Activated naive CD8-positive, alpha-beta T cell treated with anti-CD3 and anti-CD28 coated beads, Interleukin-2, amount 50 U/mL, for 24 hours (primary cell): Measurements from ENCODE around the gene EDRF1.
"Not testable (repeated sequence)": the region's sequence is repeated elsewhere in the genome, so short reads cannot be mapped to it uniquely, and the experiment has no call there.

Experiments used
- ATAC-seq: fragments of 150-1000 bp; cut with Tn5 transposase; one replicate; pipeline ENCODE4 v1.10.0; 2021
- DNase-seq: peaks from one replicate; pipeline ENCODE4 v3.0.0; 2021
- H3K27ac Mint-ChIP-seq: one replicate; pipeline ENCODE4 v1.8.0; 2021; ENCODE audit warnings: mild to moderate bottlenecking, mixed read lengths
- H3K27me3 Mint-ChIP-seq: one replicate; pipeline ENCODE4 v1.8.0; 2021; ENCODE audit warnings: mixed read lengths
- H3K36me3 Mint-ChIP-seq: one replicate; pipeline ENCODE4 v1.8.0; 2021; ENCODE audit warnings: low read depth, mixed read lengths
- H3K4me1 Mint-ChIP-seq: one replicate; pipeline ENCODE4 v1.8.0; 2021; ENCODE audit warnings: mixed read lengths
- H3K4me3 Mint-ChIP-seq: one replicate; pipeline ENCODE4 v1.8.0; 2021; ENCODE audit warnings: mild to moderate bottlenecking, moderate library complexity, mixed read lengths
- H3K9me3 Mint-ChIP-seq: one replicate; pipeline ENCODE4 v1.8.0; 2021; ENCODE audit warnings: mixed read lengths

Gene EDRF1

GRCh38 chr10:125696884-125697283 is 22.6 kb upstream of the EDRF1 start:
- not testable (repeated sequence) for H3K27ac Mint-ChIP-seq, ATAC-seq

GRCh38 chr10:125698481-125698998 is 21.0 kb upstream of the EDRF1 start:
- no peak overlapping the region for H3K27ac Mint-ChIP-seq
- H3K4me3 Mint-ChIP-seq, result no peak overlapping the region
- no peaks in the 10 kb centered on the region for H3K36me3 Mint-ChIP-seq
- no peak for DNase-seq
- no peaks in the 10 kb centered on the region for H3K4me1 Mint-ChIP-seq
- H3K9me3 Mint-ChIP-seq, result peaks cover 4% of the 10 kb centered on the region
- H3K27me3 Mint-ChIP-seq, result no peaks in the 10 kb centered on the region
- ATAC-seq, result no peak

More at GRCh38 chr10:125696884-125697283, 22.6 kb upstream of the EDRF1 start:
- H3K9me3 Mint-ChIP-seq, DNase-seq, H3K4me1 Mint-ChIP-seq, H3K27me3 Mint-ChIP-seq, H3K36me3 Mint-ChIP-seq, H3K4me3 Mint-ChIP-seq: not testable (repeated sequence)

GRCh38 chr10:125699562-125700143 is 19.9 kb upstream of the EDRF1 start:
- DNase-seq, result no peak
- Mint-ChIP-seq H3K4me1 (no peaks in the 10 kb centered on the region), H3K4me3 (no peak overlapping the region)

GRCh38 chr10:125700355-125700911 is 19.1 kb upstream of the EDRF1 start:
- H3K27ac Mint-ChIP-seq, result no peak overlapping the region
- no peaks in the 10 kb centered on the region for H3K36me3 Mint-ChIP-seq
- ATAC-seq (no peak), DNase-seq (no peak)
- peaks cover 4% of the 10 kb centered on the region for H3K9me3 Mint-ChIP-seq
- no peak overlapping the region for H3K4me3 Mint-ChIP-seq
- no peaks in the 10 kb centered on the region for H3K27me3 Mint-ChIP-seq
- no peaks in the 10 kb centered on the region for H3K4me1 Mint-ChIP-seq

More at GRCh38 chr10:125699562-125700143, 19.9 kb upstream of the EDRF1 start:
- no peak for ATAC-seq
- H3K27me3 Mint-ChIP-seq, result no peaks in the 10 kb centered on the region
- no peaks in the 10 kb centered on the region for H3K36me3 Mint-ChIP-seq
- peaks cover 4% of the 10 kb centered on the region for H3K9me3 Mint-ChIP-seq
- H3K27ac Mint-ChIP-seq, result no peak overlapping the region

- Mint-ChIP-seq H3K9me3 (peaks cover 16% of the 10 kb centered on the region), H3K36me3 (no peaks in the 10 kb centered on the region), H3K4me3 (no peak overlapping the region), H3K27ac (no peak overlapping the region), H3K27me3 (no peaks in the 10 kb centered on the region), H3K4me1 (no peaks in the 10 kb centered on the region)
- DNase-seq (no peak), ATAC-seq (peak; percentile 59)
Observed at GRCh38 chr10:125707541-125708468, 11.7 kb upstream of the EDRF1 start.

- Mint-ChIP-seq H3K27ac (no peak overlapping the region), H3K4me1 (no peaks in the 10 kb centered on the region), H3K36me3 (no peaks in the 10 kb centered on the region), H3K9me3 (peaks cover 21% of the 10 kb centered on the region), H3K27me3 (no peaks in the 10 kb centered on the region), H3K4me3 (no peak overlapping the region)
- no peak for ATAC-seq
- DNase-seq, result no peak
Observed at GRCh38 chr10:125708971-125709503, 10.5 kb upstream of the EDRF1 start.

GRCh38 chr10:125709553-125710474 is 9.7 kb upstream of the EDRF1 start:
- Mint-ChIP-seq H3K36me3 (no peaks in the 10 kb centered on the region), H3K9me3 (peaks cover 21% of the 10 kb centered on the region), H3K27me3 (no peaks in the 10 kb centered on the region), H3K4me1 (no peaks in the 10 kb centered on the region), H3K4me3 (no peak overlapping the region), H3K27ac (no peak overlapping the region)
- DNase-seq (no peak), ATAC-seq (no peak)

GRCh38 chr10:125711110-125711750 is 8.3 kb upstream of the EDRF1 start:
- no peak for DNase-seq
- no peak overlapping the region for H3K27ac Mint-ChIP-seq
- no peak overlapping the region for H3K4me3 Mint-ChIP-seq

GRCh38 chr10:125714728-125715127 is 4.8 kb upstream of the EDRF1 start:
- not testable (repeated sequence) for H3K4me3 Mint-ChIP-seq, H3K27ac Mint-ChIP-seq, H3K27me3 Mint-ChIP-seq

More at GRCh38 chr10:125711110-125711750, 8.3 kb upstream of the EDRF1 start:
- no peak for ATAC-seq
- H3K4me1 Mint-ChIP-seq, result no peaks in the 10 kb centered on the region
- H3K36me3 Mint-ChIP-seq, result no peaks in the 10 kb centered on the region
- no peaks in the 10 kb centered on the region for H3K27me3 Mint-ChIP-seq
- peaks cover 21% of the 10 kb centered on the region for H3K9me3 Mint-ChIP-seq

GRCh38 chr10:125720002-125720382 is 483 bp downstream of the EDRF1 start:
- H3K9me3 Mint-ChIP-seq, result no peaks in the 10 kb centered on the region
- peaks cover 31% of the 10 kb centered on the region for H3K4me1 Mint-ChIP-seq
- H3K36me3 Mint-ChIP-seq, result peaks cover 37% of the 10 kb centered on the region
- peak overlapping the region; percentile 96 for H3K4me3 Mint-ChIP-seq
- peak overlapping the region; percentile 98 for H3K27ac Mint-ChIP-seq
- no peak for DNase-seq
- H3K27me3 Mint-ChIP-seq, result no peaks in the 10 kb centered on the region
- no peak for ATAC-seq

More at GRCh38 chr10:125714728-125715127, 4.8 kb upstream of the EDRF1 start:
- not testable (repeated sequence) for H3K4me1 Mint-ChIP-seq, H3K36me3 Mint-ChIP-seq, DNase-seq, ATAC-seq
- H3K9me3 Mint-ChIP-seq, result peaks cover 19% of the 10 kb centered on the region

- Mint-ChIP-seq H3K4me1 (peaks cover 31% of the 10 kb centered on the region), H3K4me3 (peak overlapping the region; percentile 96), H3K36me3 (peaks cover 45% of the 10 kb centered on the region), H3K27ac (peak overlapping the region; percentile 98), H3K9me3 (no peaks in the 10 kb centered on the region), H3K27me3 (no peaks in the 10 kb centered on the region)
- DNase-seq (no peak), ATAC-seq (no peak)
Observed at GRCh38 chr10:125721035-125721434, 1.5 kb downstream of the EDRF1 start.

GRCh38 chr10:125722811-125723210 is 3.3 kb downstream of the EDRF1 start:
- Mint-ChIP-seq H3K27ac (no peak overlapping the region), H3K4me3 (no peak overlapping the region), H3K9me3 (no peaks in the 10 kb centered on the region), H3K36me3 (peaks cover 54% of the 10 kb centered on the region), H3K4me1 (peaks cover 31% of the 10 kb centered on the region), H3K27me3 (no peaks in the 10 kb centered on the region)
- no peak for DNase-seq
- no peak for ATAC-seq

- H3K9me3 Mint-ChIP-seq, result no peaks in the 10 kb centered on the region
- H3K36me3 Mint-ChIP-seq, result peaks cover 72% of the 10 kb centered on the region
- H3K27ac Mint-ChIP-seq, result no peak overlapping the region
- peaks cover 10% of the 10 kb centered on the region for H3K4me1 Mint-ChIP-seq
- DNase-seq (no peak), ATAC-seq (no peak)
- no peaks in the 10 kb centered on the region for H3K27me3 Mint-ChIP-seq
- no peak overlapping the region for H3K4me3 Mint-ChIP-seq
Observed at GRCh38 chr10:125726914-125727313, 7.4 kb downstream of the EDRF1 start.
